GM12872 (cell line): ENCODE results near the gene TBL1XR1.

ENCODE experiments used
- TF ChIP-seq, protein P1 (sequence below): IDR thresholded peaks from 3 replicates; pipeline ENCODE4 v1.5.1; 2011; ENCODE audit warnings: low read depth, mild to moderate bottlenecking, low read length, moderate library complexity; ENCODE audit not compliant: insufficient read depth

The TBL1XR1 gene

GRCh38 chr3:177182352-177182751 is 14.9 kb downstream of the TBL1XR1 start:
- TF ChIP-seq, protein P1, sequence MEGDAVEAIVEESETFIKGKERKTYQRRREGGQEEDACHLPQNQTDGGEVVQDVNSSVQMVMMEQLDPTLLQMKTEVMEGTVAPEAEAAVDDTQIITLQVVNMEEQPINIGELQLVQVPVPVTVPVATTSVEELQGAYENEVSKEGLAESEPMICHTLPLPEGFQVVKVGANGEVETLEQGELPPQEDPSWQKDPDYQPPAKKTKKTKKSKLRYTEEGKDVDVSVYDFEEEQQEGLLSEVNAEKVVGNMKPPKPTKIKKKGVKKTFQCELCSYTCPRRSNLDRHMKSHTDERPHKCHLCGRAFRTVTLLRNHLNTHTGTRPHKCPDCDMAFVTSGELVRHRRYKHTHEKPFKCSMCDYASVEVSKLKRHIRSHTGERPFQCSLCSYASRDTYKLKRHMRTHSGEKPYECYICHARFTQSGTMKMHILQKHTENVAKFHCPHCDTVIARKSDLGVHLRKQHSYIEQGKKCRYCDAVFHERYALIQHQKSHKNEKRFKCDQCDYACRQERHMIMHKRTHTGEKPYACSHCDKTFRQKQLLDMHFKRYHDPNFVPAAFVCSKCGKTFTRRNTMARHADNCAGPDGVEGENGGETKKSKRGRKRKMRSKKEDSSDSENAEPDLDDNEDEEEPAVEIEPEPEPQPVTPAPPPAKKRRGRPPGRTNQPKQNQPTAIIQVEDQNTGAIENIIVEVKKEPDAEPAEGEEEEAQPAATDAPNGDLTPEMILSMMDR = no peak

DNA sequence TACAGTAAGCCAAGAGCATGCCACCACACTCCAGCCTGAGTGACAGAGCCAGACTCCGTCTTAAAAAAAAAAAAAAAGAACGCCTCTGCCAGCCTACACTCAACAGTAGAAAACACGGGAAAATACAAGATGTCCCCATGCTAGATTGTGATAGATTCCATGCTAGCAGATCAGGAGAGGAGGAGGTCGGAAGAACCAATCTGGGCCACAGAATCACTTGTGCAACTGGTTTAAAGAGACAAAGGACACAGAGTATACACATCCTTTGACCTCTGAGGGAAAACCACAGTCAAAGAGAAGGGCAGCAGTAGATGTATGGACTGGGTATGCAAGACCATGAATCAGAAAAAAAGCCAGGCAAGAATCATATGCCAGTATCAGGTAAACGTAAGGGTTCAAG is 15.9 kb downstream of the TBL1XR1 start:
- TF ChIP-seq, protein P1 = no peak

DNA sequence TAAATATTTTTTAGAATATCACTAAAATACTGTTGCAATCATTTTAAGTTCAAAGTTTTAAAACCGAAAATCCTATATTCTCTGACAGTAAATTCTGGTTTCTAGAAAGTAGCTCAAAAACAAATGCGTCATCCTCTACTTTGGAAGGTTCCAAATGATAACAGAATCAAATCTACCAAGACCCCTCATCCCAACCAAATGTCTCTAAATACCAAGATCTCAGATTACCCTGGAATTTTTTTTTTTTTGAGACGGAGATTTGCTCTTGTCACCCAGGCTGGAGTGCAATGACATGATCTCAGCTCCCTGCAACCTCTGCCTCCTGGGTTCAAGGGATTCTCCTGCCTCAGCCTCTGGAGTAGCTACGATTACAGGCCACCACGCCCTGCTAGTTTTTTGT is 16.8 kb downstream of the TBL1XR1 start:
- TF ChIP-seq, protein P1 = no peak

DNA sequence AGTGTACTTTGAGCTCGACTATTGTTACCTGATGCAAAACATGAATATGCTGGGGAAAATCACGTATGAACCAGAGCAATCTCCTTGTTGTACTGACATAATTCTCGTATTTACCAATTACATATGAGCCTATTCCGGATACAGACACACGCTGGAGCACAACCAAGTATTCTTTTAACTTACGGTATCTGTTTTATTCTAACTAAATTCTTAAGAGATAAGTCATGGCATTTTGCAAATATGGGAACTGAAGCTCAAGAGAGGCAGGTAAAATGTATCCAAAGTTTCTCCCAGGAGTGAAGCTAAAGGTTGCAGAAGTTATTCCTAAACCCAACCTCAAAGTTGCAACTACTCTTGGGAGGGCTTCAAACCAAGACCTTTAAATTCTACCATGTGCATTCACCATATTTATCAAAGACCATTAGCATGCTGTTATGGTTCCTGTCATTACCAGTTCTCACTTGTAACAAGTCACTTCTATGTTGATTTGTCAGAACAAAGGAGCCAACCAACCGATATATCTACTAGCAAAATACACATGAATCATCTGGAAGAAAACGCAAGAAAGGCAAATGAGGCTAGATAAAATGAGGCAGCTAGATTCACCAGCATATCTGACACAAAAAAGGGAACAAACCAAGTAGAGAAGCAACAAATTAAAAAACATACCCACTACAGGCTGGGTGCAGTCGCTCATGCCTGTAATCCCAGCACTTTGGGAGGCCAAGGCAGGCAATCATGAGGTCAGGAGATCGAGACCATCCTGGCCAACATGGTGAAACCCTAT is 17.8 kb downstream of the TBL1XR1 start:
- TF ChIP-seq, protein P1 = no peak

DNA sequence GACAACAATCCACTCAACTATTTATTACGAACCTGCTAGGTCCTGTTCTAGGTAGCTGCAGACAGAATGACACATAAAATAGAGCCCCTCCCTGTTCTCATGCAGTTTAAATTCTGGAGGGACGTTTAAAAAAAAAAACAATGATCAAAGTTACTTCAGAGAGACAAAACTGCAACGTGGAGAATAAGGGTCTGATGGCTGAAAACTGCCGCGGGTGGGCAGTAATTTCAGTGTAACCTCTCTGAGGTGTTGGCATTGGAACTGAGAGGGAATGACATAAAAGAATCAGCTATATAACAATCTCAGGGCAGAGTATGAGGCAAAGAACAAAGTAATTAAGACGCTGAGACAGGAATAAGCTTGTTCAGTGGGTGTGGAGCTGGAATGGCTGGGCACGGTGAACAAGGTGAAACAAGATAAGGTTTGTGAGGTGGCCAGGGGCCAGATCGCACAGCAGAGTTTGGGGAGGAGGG is 19.5 kb downstream of the TBL1XR1 start:
- TF ChIP-seq, protein P1 = no peak

DNA sequence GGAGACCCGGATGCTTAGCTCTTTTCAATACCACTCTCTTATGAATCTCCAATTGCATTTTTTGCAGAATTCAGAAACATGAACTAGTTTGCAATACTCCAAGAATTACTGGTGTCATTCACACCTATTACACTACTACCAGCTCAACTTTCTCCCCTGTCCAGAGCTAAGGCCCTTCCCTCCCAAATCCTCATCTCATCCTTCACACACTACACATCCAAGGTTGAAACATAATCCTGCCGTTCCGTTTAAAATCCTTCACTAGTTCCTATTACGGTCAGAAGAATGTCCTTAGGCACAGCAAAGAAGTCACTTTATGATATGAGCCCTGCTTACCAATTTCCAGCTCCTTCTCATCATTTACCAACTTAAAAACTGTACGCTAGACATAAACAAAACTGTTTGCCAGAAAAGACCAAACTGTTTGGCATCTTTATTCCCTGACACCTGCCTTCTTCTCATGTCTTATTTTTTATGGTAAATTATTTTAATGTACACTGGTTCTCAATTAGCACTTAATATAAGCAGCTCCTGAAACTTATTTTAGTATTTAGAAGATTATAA is 22.6 kb downstream of the TBL1XR1 start:
- TF ChIP-seq, protein P1 = no peak

DNA sequence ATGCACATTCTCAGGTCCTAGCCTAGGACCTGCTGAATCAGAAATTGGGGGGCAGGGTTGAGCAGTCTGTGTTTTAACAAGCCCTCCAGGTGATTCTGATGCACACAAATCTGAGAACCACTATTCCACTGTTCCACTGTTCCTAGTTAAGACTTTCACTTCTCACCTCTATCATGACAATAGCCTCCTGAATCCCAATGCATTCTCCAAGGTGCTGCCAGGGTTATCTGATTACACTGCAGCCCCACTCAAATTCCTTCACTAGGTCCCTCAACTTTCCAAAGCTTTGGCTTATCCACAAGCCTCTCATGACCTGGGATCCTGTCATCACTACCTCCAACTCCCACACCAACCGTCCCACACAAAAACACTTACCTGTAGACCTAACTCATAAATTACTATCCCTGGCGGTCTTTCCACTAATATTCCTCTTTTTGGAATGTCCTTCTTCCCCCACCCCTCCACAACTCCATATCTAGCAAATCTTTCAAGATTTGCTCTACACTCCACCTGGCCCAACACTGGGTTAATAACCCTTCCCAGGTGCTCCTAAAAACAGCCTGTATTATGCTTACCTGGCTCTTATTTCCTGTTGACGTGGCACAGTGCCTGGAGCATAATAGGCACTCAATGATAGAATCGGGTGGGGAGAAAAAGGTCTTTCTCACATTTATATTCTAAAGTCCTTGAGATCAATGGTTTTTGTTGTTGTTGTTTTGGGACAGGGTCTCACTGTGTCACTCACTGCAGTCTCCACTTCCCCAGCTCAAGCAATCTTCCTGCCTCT is 27.2 kb downstream of the TBL1XR1 start:
- TF ChIP-seq, protein P1 = no peak
